SH-SY5Y (cell line): ENCODE data around the gene FBXL4.

Experiments
- GATA2 ChIP-seq: IDR thresholded peaks from 2 replicates; pipeline ENCODE4 v1.6.1; 2011; ENCODE audit warnings: mild to moderate bottlenecking, low read depth, low read length
- GATA3 ChIP-seq: IDR thresholded peaks from 2 replicates; pipeline ENCODE4 v1.6.1; 2011; ENCODE audit warnings: low read depth, mild to moderate bottlenecking, low read length, moderate library complexity

GRCh38 chr6:98824902-98825599 lies 122.7 kb downstream of the FBXL4 start:
- no peak for TF ChIP-seq GATA2
- TF ChIP-seq GATA3 = no peak
